Chondrocyte (in vitro differentiated cells): ENCODE data around the gene LNPK. TPM values are rescaled to one million over a fixed set of nuclear protein-coding genes. Genes with fewer than 3 reads are reported as not detected.
"Not testable (repeated sequence)": the region's sequence is repeated elsewhere in the genome, so short reads cannot be mapped to it uniquely, and the experiment has no call there.

Experiments
- DNase-seq: peaks from one replicate; pipeline ENCODE4 v3.0.0; 2021; ENCODE audit warnings: mixed read lengths, low spot score
- H3K27ac Mint-ChIP-seq: one replicate; pipeline ENCODE4 v1.8.0; 2021; ENCODE audit warnings: mild to moderate bottlenecking, moderate library complexity, mixed read lengths; ENCODE audit not compliant: unreplicated experiment
- H3K27me3 Mint-ChIP-seq: 2 replicates; pipeline ENCODE4 v1.8.0; 2021; ENCODE audit warnings: low read depth, mixed read lengths
- H3K36me3 Mint-ChIP-seq: 2 replicates; pipeline ENCODE4 v1.8.0; 2021; ENCODE audit warnings: low read depth, mixed read lengths
- H3K4me1 Mint-ChIP-seq: 2 replicates; pipeline ENCODE4 v1.8.0; 2021; ENCODE audit warnings: low read depth, mild to moderate bottlenecking, mixed read lengths
- H3K4me3 Mint-ChIP-seq: one replicate; pipeline ENCODE4 v1.8.0; 2021; ENCODE audit warnings: mild to moderate bottlenecking, moderate library complexity, mixed read lengths; ENCODE audit not compliant: unreplicated experiment
- H3K9me3 Mint-ChIP-seq: 2 replicates; pipeline ENCODE4 v1.8.0; 2021; ENCODE audit warnings: low read depth, mixed read lengths
- total RNA-seq: library from RNA; stranded (reverse); gene quantifications from 3 replicates; pipeline ENCODE4 v1.2.1, GENCODE V29; 2021
- TF ChIP-seq, protein P1 (sequence below): fragments of 200-600 bp; sonication (generic); IDR thresholded peaks from 2 replicates; pipeline ENCODE4 v1.5.0; 2021; ENCODE audit warnings: antibody characterized with exemption, mild to moderate bottlenecking, moderate library complexity

The LNPK gene
- total RNA-seq, 1 donor from 2014 or later, result 51.0 TPM

DNA sequence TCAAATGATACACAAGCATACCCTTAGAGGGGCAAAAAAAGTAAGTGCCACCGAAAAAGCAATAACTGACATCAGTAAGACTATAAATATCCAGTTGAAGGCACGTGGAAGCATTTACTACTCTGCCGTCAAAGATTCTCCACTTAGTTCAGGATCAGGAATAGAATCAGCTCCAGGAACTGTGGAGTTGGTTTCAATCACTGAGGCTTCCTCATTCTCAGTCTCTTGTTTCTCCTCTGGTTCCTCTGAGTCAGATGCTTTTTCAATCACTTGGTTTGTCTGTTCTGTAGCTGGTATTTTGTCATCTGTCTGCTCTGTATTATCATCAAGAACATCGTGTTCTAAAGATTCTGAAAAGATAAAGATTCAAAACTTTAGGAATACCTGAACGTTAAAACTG lies 72.2 kb downstream of the LNPK start:
- H3K27me3 Mint-ChIP-seq, result no peaks in the 10 kb centered on the region
- DNase-seq, result no peak
- peaks cover 10% of the 10 kb centered on the region for H3K4me1 Mint-ChIP-seq
- H3K9me3 Mint-ChIP-seq, result no peaks in the 10 kb centered on the region
- TF ChIP-seq, protein P1, sequence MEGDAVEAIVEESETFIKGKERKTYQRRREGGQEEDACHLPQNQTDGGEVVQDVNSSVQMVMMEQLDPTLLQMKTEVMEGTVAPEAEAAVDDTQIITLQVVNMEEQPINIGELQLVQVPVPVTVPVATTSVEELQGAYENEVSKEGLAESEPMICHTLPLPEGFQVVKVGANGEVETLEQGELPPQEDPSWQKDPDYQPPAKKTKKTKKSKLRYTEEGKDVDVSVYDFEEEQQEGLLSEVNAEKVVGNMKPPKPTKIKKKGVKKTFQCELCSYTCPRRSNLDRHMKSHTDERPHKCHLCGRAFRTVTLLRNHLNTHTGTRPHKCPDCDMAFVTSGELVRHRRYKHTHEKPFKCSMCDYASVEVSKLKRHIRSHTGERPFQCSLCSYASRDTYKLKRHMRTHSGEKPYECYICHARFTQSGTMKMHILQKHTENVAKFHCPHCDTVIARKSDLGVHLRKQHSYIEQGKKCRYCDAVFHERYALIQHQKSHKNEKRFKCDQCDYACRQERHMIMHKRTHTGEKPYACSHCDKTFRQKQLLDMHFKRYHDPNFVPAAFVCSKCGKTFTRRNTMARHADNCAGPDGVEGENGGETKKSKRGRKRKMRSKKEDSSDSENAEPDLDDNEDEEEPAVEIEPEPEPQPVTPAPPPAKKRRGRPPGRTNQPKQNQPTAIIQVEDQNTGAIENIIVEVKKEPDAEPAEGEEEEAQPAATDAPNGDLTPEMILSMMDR, result no peak
- H3K36me3 Mint-ChIP-seq, result peaks cover 12% of the 10 kb centered on the region
- no peak overlapping the region for H3K4me3 Mint-ChIP-seq
- no peak overlapping the region for H3K27ac Mint-ChIP-seq

DNA sequence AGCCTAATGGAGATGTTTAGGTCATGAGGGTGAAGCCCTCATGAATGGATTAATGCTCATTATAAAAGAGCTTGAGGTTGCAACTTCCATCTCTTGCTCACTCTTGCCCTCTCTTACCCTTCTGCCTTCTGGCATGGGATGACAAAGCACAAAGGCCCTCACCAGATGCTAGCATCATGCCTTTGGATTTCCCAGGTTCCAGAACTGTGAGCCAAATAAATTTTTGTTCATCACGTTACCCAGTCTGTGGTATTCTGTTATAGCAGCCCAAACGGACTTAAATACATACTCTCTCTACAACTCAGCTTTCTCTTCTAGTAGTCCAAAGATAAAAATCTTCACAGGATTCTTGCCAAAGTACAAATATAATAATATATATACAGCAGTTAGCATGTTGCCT lies 75.8 kb downstream of the LNPK start:
- H3K27ac Mint-ChIP-seq, result no peak overlapping the region
- no peaks in the 10 kb centered on the region for H3K27me3 Mint-ChIP-seq
- TF ChIP-seq, protein P1, result no peak
- DNase-seq, result no peak
- H3K4me1 Mint-ChIP-seq, result peaks cover 5% of the 10 kb centered on the region
- H3K4me3 Mint-ChIP-seq, result no peak overlapping the region
- H3K9me3 Mint-ChIP-seq, result no peaks in the 10 kb centered on the region
- peaks cover 18% of the 10 kb centered on the region for H3K36me3 Mint-ChIP-seq

DNA sequence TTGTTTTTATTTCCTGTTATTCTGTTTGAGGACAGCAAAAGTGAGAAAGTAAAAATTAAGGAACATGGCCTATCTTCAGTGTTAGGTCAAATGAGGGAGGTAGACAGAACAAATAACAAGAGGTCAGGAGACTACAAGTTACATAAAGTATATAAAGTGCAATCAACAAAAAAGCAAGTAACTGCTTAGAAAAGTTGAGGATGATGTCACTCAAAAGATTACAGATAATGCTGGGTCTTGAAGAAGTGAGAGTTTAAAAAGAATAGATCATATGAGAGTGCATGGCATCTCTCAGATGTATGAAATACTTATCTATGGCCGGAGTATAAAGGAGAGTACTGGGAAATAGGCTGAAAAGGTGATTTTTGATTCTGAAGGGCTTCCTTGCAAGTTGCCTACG lies 79.9 kb downstream of the LNPK start:
- TF ChIP-seq, protein P1, result no peak
- Mint-ChIP-seq H3K27ac (no peak overlapping the region), H3K27me3 (no peaks in the 10 kb centered on the region), H3K9me3 (no peaks in the 10 kb centered on the region), H3K4me1 (no peaks in the 10 kb centered on the region), H3K36me3 (peaks cover 14% of the 10 kb centered on the region), H3K4me3 (no peak overlapping the region)
- DNase-seq, result no peak

DNA sequence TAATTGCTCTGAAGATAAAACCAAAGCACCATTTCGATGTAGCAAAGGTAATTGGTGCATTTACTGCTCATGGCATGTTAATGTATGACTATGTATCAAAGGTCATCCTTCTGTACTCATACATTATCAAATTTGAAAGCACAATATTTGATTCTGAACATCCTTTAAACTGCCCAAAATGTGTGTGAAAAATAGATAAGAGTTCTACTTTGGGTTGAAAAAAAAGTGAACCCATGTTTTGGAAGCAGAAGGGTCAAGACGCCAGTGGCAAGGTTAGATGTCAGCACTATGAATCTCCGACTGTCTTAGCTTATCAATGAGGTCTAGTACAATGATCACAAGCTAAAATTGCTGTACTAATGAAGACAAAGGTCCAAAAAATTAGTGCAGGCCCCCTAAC lies 83.1 kb downstream of the LNPK start:
- H3K27ac Mint-ChIP-seq, result no peak overlapping the region
- H3K36me3 Mint-ChIP-seq, result peaks cover 2% of the 10 kb centered on the region
- H3K4me1 Mint-ChIP-seq, result no peaks in the 10 kb centered on the region
- no peak for DNase-seq
- no peaks in the 10 kb centered on the region for H3K9me3 Mint-ChIP-seq
- TF ChIP-seq, protein P1, result no peak
- H3K4me3 Mint-ChIP-seq, result no peak overlapping the region
- no peaks in the 10 kb centered on the region for H3K27me3 Mint-ChIP-seq

DNA sequence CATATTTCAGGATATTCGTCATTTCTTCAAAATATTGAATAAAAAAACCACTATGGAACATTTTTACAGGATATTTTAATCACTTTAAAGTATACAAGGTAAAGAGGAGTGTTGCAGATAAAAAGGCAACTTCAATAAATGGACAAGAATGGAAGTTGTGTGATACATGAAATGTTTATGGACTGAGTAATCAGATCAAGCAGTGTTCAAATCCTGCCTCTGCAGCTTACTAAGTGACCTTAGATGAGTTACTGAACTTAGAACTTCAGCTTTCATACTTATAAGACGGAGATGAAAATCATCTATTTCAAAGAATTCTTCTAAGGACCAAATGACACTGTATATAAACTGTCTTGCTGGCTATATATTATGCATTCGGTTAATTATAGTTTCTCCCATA lies 87.2 kb downstream of the LNPK start:
- peaks cover 18% of the 10 kb centered on the region for H3K9me3 Mint-ChIP-seq
- no peak for DNase-seq
- TF ChIP-seq, protein P1, result no peak
- H3K27me3 Mint-ChIP-seq, result peaks cover 15% of the 10 kb centered on the region
- H3K36me3 Mint-ChIP-seq, result peaks cover 10% of the 10 kb centered on the region
- no peaks in the 10 kb centered on the region for H3K4me1 Mint-ChIP-seq
- H3K27ac Mint-ChIP-seq, result no peak overlapping the region
- H3K4me3 Mint-ChIP-seq, result no peak overlapping the region

DNA sequence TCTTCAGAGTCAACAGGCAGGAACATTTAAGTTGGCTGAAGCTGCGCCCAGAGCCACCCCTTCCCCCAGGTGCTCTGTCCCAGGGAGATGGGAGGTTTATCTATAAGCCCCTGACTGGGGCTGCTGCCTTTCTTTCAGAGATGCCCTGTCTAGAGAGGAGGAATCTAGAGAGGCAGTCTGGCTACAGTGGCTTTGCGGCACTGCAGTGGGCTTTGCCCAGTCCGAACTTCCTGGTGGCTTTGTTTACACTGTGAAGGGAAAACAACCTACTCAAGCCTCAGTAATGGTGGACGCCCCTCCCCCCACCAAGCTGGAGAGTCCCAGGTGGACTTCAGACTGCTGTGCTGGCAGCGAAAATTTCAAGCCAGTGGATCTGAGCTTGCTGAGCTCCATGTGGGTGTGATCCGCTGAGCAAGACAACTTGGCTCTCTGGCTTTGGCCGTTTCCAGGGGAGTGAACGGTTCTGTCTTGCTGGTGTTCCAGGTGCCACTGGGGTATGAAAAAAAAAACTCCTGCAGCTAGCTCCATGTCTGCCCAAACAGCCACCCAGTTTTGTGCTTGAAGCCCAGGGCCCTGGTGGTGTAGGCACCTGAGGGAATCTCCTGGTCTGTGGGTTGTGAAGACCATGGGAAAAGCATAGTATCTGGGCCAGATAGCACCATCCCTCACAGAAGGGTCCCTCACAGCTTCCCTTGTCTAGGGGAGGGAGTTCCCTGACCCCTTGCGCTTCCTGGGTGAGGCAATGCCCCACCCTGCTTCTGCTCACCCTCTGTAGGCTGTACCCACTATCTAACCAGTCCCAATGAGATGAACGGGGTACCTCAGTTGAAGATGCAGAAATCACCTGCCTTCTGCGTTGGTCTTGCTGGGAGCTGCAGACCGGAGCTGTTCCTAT lies 88.0 kb downstream of the LNPK start:
- not testable (repeated sequence) for H3K4me1 Mint-ChIP-seq, DNase-seq, H3K4me3 Mint-ChIP-seq, H3K27ac Mint-ChIP-seq, H3K36me3 Mint-ChIP-seq
- H3K9me3 Mint-ChIP-seq, result peaks cover 18% of the 10 kb centered on the region
- peaks cover 19% of the 10 kb centered on the region for H3K27me3 Mint-ChIP-seq

DNA sequence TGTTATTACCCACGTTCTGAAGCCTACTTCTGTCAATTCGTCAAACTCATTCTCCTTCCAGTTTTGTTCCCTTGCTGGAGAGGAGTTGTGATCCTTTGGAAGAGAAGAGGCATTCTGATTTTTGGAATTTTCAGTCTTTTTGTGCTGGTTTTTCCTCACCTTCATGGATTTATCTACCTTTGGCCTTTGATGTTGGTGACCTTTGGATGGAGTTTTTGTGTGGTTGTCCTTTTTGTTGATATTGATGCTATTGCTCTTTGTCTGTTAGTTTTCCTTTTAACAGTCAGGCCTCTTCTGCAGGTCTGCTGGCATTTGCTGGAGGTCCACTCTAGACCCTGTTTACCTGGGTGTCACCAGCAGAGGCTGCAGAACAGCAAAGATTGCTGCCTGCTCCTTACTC lies 88.8 kb downstream of the LNPK start:
- H3K4me3 Mint-ChIP-seq, DNase-seq, H3K36me3 Mint-ChIP-seq, H3K4me1 Mint-ChIP-seq, H3K27ac Mint-ChIP-seq: not testable (repeated sequence)
- peaks cover 18% of the 10 kb centered on the region for H3K9me3 Mint-ChIP-seq
- peaks cover 23% of the 10 kb centered on the region for H3K27me3 Mint-ChIP-seq
